ENCODE results near the gene LRRC4C.

DNA sequence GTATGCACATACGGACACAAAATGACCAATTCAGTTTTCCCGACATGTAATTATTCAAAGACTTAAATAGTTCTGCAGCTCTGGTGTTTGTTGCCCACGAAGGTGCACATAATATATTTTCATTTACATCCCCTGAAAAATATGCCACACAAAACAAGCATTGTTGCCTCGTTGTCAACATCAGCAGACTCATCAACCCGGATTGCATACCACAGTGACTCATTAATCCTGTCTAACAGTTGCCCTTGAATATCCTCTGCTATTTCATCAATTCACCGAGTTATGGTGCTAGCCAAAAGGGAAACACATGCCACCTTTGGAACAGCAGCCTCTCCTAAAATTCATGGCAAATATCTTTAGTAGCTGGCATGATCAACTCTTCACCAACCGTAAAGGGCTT lies 582.2 kb downstream of the LRRC4C start:
- TF ChIP-seq, protein P1, sequence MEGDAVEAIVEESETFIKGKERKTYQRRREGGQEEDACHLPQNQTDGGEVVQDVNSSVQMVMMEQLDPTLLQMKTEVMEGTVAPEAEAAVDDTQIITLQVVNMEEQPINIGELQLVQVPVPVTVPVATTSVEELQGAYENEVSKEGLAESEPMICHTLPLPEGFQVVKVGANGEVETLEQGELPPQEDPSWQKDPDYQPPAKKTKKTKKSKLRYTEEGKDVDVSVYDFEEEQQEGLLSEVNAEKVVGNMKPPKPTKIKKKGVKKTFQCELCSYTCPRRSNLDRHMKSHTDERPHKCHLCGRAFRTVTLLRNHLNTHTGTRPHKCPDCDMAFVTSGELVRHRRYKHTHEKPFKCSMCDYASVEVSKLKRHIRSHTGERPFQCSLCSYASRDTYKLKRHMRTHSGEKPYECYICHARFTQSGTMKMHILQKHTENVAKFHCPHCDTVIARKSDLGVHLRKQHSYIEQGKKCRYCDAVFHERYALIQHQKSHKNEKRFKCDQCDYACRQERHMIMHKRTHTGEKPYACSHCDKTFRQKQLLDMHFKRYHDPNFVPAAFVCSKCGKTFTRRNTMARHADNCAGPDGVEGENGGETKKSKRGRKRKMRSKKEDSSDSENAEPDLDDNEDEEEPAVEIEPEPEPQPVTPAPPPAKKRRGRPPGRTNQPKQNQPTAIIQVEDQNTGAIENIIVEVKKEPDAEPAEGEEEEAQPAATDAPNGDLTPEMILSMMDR (IDR thresholded peaks at IDR 0.05), result no peak
- TF ChIP-seq EP300 (IDR thresholded peaks at IDR 0.05), result no peak
- no peak for TF ChIP-seq POLR2A (IDR thresholded peaks at IDR 0.05)
